Amniotic stem cell (primary cell): ENCODE data around the gene RABGAP1L.
"Not testable (repeated sequence)": the region's sequence is repeated elsewhere in the genome, so short reads cannot be mapped to it uniquely, and the experiment has no call there.

Experiments used
- DNase-seq: peaks from one replicate; lab custom pipeline; 2025; lab: John Stamatoyannopoulos, UW

Gene RABGAP1L

GRCh38 chr1:174666248-174666647 is 506.9 kb downstream of the RABGAP1L start:
- no peak for DNase-seq

- DNase-seq: no peak
Measured at GRCh38 chr1:174671826-174672225, 512.5 kb downstream of the RABGAP1L start.

GRCh38 chr1:174676856-174677255 is 517.5 kb downstream of the RABGAP1L start:
- no peak for DNase-seq

GRCh38 chr1:174678657-174679056 is 519.3 kb downstream of the RABGAP1L start:
- DNase-seq: no peak

GRCh38 chr1:174680101-174680500 is 520.8 kb downstream of the RABGAP1L start:
- no peak for DNase-seq

GRCh38 chr1:174682419-174683008 is 523.2 kb downstream of the RABGAP1L start:
- peak; percentile 39 for DNase-seq

GRCh38 chr1:174686213-174686612 is 526.9 kb downstream of the RABGAP1L start:
- no peak for DNase-seq

GRCh38 chr1:174689524-174689923 is 530.2 kb downstream of the RABGAP1L start:
- no peak for DNase-seq

- DNase-seq: no peak
Measured at GRCh38 chr1:174690266-174690665, 530.9 kb downstream of the RABGAP1L start.

GRCh38 chr1:174692313-174692712 is 533.0 kb downstream of the RABGAP1L start:
- DNase-seq: peak; percentile 0

GRCh38 chr1:174693085-174693484 is 533.8 kb downstream of the RABGAP1L start:
- DNase-seq: no peak

- DNase-seq: not testable (repeated sequence)
Measured at GRCh38 chr1:174693539-174693938, 534.2 kb downstream of the RABGAP1L start.

- DNase-seq: no peak
Measured at GRCh38 chr1:174696026-174696821, 536.9 kb downstream of the RABGAP1L start.

- no peak for DNase-seq
Measured at GRCh38 chr1:174700314-174700713, 541.0 kb downstream of the RABGAP1L start.

- DNase-seq: no peak
Measured at GRCh38 chr1:174700775-174701174, 541.5 kb downstream of the RABGAP1L start.

- DNase-seq: no peak
Measured at GRCh38 chr1:174701565-174701964, 542.2 kb downstream of the RABGAP1L start.

- DNase-seq: no peak
Measured at GRCh38 chr1:174702011-174702410, 542.7 kb downstream of the RABGAP1L start.

GRCh38 chr1:174703309-174703708 is 544.0 kb downstream of the RABGAP1L start:
- DNase-seq: no peak

- no peak for DNase-seq
Measured at GRCh38 chr1:174704300-174704699, 545.0 kb downstream of the RABGAP1L start.

GRCh38 chr1:174710868-174711845 is 551.8 kb downstream of the RABGAP1L start:
- no peak for DNase-seq

GRCh38 chr1:174711848-174712247 is 552.5 kb downstream of the RABGAP1L start:
- DNase-seq: not testable (repeated sequence)

- no peak for DNase-seq
Measured at GRCh38 chr1:174712541-174712940, 553.2 kb downstream of the RABGAP1L start.
